GM10266 (cell line): Measurements from ENCODE around the gene DENND1A.

Experiments
- DNase-seq: peaks from one replicate; pipeline ENCODE4 v3.0.0; 2012; ENCODE audit errors: extremely low spot score
- TF ChIP-seq, protein P1 (sequence below): IDR thresholded peaks from 2 replicates; pipeline ENCODE4 v1.5.1; 2012; ENCODE audit warnings: mild to moderate bottlenecking, low read depth; ENCODE audit not compliant: control insufficient read depth, insufficient read depth; ENCODE audit errors: missing control alignments

DENND1A gene

DNA sequence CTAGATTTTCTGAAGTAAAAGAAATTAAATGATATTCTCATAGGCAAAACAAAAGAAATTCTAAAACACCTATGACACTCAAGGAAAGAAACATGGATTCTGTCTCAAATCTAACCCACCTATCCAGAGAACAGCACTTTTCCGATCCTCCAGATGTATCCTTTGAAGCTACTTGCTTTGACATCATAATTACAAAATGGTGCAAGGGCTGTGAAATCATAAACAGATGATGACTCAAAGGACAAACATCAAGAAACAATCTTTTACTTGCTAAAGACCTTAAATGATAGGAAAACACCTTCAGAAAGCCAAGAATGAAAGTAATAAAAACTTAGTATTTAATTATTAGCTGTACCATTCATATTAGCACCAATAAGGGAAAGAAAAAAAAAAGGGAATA, 202.6 kb downstream of the DENND1A start:
- TF ChIP-seq, protein P1, sequence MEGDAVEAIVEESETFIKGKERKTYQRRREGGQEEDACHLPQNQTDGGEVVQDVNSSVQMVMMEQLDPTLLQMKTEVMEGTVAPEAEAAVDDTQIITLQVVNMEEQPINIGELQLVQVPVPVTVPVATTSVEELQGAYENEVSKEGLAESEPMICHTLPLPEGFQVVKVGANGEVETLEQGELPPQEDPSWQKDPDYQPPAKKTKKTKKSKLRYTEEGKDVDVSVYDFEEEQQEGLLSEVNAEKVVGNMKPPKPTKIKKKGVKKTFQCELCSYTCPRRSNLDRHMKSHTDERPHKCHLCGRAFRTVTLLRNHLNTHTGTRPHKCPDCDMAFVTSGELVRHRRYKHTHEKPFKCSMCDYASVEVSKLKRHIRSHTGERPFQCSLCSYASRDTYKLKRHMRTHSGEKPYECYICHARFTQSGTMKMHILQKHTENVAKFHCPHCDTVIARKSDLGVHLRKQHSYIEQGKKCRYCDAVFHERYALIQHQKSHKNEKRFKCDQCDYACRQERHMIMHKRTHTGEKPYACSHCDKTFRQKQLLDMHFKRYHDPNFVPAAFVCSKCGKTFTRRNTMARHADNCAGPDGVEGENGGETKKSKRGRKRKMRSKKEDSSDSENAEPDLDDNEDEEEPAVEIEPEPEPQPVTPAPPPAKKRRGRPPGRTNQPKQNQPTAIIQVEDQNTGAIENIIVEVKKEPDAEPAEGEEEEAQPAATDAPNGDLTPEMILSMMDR: no peak

DNA sequence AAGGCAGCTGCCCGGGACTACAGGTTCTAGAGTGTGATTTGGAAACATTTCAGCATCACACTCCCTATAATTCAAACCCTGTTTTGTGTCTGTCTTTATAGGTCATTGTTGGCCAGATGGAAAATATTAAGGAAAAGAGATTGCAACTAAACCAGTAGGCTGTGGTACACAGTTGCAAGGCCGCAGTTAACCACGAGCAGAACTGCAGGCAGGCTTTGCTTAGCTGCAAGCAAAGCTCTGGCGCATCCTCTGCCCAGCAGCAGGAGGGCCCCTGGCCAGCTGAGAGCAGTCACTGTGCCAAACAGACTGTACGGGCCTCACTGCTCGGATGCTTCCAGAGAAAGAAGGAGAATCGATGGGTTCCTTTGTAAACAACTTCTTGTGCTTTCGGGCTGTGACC, 204.5 kb downstream of the DENND1A start:
- TF ChIP-seq, protein P1: no peak
- DNase-seq: no peak

More for the DNA sequence above, 202.6 kb downstream of the DENND1A start:
- no peak for DNase-seq

DNA sequence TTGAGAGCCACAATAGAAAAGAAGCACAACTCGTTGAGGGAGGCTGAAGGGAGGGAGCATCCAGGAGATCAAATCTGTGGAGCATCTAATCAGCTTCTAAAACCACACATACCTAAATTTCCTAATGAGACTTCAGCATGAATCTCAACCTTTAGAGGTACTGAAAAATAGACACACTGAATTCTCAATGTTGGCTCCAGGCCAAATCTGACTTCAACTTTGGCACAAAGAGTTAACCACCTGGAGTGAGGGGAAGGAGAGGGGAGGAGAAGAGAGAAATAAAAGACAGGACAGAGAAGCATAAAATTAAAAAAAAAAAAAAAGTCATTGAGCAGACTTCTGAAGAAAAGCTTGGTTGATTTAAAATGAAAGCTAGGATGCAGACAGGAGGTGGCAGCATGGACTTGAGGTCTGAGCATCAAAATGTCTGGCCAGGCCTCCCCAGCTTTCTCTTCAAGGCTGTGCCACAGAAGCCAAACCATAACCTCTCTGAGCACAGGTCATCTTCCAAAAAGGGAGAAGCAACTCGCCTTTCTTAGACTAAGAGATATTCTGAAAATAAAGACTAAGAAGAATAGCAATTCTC, 205.6 kb downstream of the DENND1A start:
- DNase-seq: no peak
- TF ChIP-seq, protein P1: no peak

DNA sequence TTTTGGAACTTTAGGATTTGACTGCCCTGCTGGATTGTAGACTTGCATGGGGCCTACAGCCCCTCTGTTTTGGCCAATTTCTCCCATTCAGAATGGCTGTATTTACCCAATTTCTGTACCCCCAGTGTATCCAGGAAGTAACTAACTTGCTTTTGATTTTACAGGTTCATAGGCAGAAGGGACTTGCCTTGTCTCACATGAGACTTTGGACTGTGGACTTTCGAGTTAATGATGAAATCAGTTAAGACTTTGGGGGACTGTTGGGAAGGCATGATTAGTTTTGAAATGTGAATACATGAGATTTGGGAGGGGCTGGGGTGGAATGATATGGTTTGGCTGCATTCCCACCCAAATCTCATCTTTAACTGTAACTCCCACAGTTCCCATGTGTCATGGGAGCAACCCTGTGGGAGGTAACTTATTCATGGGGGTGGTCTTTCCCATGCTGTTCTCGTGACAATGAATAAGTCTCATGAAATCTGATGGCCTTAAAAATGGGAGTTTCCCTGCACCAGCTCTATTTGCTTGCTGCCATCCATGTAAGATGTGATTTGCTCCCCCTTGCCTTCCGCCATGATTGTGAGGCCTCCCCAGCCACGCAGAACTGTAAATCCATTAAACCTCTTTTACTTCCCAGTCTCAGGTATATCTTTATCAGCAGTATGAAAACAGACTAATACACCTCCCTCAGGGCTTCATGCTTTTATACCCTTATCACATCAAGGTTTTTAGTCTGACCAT, 206.6 kb downstream of the DENND1A start:
- TF ChIP-seq, protein P1: no peak

DNA sequence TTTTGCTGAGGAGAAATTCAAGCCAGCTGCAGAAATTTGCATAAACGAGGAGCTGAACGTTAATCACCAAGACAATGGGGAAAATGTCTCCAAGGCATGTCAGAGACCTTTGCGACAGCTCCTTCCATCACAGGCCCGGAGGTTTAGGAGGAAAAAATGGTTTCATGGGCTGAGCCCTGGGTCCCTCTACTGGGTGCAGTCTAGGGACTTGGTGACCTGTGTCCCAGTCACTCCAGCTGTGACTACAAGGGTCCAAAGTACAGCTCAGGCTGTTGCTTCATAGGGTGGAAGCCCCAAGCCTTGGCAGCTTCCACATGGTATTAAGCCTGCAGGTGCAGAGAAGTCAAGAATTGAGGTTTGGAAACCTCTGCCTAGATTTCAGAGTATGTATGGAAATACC, 207.5 kb downstream of the DENND1A start:
- no peak for DNase-seq
- TF ChIP-seq, protein P1: no peak

More for the DNA sequence above, 206.6 kb downstream of the DENND1A start:
- no peak for DNase-seq

DNA sequence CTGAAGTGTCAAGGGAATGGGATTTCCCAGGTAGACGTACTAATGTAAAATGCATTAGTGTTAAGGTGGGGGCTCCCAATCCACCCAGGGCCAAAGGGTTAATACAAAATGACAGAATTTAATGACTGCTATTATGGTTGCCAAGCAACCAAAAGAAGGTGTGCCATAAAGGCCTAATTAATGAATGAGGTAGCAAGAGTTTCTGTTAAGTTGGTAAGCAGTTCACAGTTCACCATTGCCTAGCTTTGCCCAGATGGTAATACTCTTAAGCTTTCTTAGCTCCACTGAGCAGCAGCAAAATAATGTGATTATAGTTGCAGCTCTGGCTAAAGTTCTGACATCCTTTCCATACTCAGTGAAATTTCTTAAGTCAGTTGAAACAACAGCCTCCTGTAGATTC, 211.7 kb downstream of the DENND1A start:
- TF ChIP-seq, protein P1: no peak
- no peak for DNase-seq

DNA sequence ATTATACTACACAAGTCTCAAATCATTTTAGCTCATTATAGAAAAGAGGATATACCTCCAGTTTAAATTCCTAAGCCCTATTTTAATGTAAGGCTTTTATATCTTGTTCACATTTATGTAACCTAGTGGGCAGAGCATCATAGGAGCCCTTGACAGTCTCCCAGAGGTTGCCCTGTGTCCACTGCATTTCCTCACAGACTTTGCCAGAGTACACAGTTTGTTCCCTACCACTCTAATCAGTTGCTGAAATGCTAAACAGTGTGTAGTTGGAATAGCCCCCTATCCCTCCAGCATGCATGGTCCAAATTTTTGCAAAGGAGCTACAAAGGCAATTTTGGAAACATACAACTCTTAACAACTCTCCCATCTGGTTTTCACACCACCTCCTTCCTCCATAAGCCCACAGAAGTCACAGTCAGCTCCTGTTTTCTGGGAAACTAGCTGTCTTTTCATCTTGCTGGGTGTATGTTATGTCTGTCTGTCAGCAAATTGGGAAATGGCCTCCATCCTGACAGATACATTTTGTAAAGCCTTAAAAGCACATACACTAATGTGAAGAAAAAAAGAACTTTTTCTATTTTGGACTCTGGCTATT, 212.2 kb downstream of the DENND1A start:
- DNase-seq: no peak
- TF ChIP-seq, protein P1: no peak
